Measurements from ENCODE around the gene SKI.

Gene SKI

GRCh38 chr1:2194319-2194897 lies 33.7 kb upstream of the SKI start, which contains the start of gene FAAP20:
Gene FAAP20 (minus strand): TSS chr1:2194772. CDS start chr1:2194749, 23 bp downstream.
- Histone ChIP-seq H3K27me3 (ENCODE audit: insufficient read depth, low read length) (no peaks in the 10 kb centered on the region), H3K9ac (ENCODE audit: low read length) (peak within 1 kb of the TSS; percentile 71), H3K27ac (ENCODE audit: low read depth, low read length, poor library complexity, severe bottlenecking) (no peak within 1 kb of the TSS), H3K4me3 (ENCODE audit: low read depth, low read length, poor library complexity, severe bottlenecking) (peak within 1 kb of the TSS; percentile 70), H3K9me3 (ENCODE audit: low read length) (no peaks in the 10 kb centered on the region), H3F3A (ENCODE audit: insufficient read depth, low read length) (no peaks in the 10 kb centered on the region), H3K9me2 (ENCODE audit: low read depth, low read length) (no peaks in the 10 kb centered on the region), H3K36me3 (ENCODE audit: insufficient read depth, low read length) (no peaks in the 10 kb centered on the region), H3K4me1 (ENCODE audit: insufficient read depth, low read length, severe bottlenecking) (peaks cover 26% of the 10 kb centered on the region), H3K4me2 (ENCODE audit: low read length) (peak within 1 kb of the TSS; percentile 90), H4K20me1 (ENCODE audit: insufficient read depth, low read length) (no peaks in the 10 kb centered on the region), H2AFZ (ENCODE audit: low read length) (no peak within 1 kb of the TSS), H3K79me2 (ENCODE audit: insufficient read depth, low read length) (no peaks in the 10 kb centered on the region)
- TF ChIP-seq, protein P1, sequence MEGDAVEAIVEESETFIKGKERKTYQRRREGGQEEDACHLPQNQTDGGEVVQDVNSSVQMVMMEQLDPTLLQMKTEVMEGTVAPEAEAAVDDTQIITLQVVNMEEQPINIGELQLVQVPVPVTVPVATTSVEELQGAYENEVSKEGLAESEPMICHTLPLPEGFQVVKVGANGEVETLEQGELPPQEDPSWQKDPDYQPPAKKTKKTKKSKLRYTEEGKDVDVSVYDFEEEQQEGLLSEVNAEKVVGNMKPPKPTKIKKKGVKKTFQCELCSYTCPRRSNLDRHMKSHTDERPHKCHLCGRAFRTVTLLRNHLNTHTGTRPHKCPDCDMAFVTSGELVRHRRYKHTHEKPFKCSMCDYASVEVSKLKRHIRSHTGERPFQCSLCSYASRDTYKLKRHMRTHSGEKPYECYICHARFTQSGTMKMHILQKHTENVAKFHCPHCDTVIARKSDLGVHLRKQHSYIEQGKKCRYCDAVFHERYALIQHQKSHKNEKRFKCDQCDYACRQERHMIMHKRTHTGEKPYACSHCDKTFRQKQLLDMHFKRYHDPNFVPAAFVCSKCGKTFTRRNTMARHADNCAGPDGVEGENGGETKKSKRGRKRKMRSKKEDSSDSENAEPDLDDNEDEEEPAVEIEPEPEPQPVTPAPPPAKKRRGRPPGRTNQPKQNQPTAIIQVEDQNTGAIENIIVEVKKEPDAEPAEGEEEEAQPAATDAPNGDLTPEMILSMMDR (IDR thresholded peaks at IDR 0.05; ENCODE audit: low read length) = no peak
- no peak for TF ChIP-seq EZH2 (IDR thresholded peaks at IDR 0.05; ENCODE audit: borderline replicate concordance, low read length)

DNA sequence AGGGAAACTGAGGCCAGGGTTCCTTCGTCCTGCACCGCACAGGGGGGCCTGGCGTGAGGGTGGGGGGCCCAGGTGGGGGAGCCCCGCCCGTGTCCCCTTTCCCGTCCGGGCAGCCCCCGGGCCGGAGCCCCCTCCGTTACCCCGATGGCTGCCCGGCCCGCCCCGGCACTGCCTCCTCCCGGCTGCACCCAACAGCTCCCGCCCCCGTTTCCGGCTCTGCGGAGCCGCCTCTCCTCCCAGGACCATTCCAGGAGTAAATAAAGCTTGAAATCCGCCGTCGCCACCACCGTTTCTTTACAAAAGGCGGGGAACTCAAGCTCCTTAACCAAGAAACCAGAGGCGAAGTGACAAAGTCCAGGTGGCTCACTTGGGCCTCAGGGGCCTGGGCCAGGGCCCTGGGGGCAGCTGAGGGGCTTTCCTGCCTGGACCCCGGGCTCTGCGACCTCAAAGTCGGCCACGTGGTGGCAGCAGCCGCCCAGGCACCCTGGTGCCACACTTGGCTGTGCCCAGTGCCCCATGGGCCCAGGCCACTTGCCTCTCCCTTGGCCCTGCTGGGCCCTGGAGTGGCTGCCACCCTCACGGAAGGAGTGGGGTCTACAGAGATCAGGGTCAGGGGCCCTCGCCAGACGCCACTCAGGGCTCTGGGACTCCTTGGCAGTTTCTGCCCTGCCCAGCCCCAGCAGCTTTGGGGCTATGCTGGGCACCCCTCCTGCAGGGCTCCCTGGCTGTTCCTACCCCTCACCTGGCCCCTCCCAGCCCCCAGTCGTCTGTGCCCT lies 33.0 kb upstream of the SKI start:
- Histone ChIP-seq H3K9ac (ENCODE audit: low read length) (peak overlapping the region; percentile 53), H3K27ac (ENCODE audit: low read depth, low read length, poor library complexity, severe bottlenecking) (no peak overlapping the region), H3K36me3 (ENCODE audit: insufficient read depth, low read length) (no peaks in the 10 kb centered on the region), H3K4me2 (ENCODE audit: low read length) (peak overlapping the region; percentile 67), H3K9me3 (ENCODE audit: low read length) (no peaks in the 10 kb centered on the region), H3K4me3 (ENCODE audit: low read depth, low read length, poor library complexity, severe bottlenecking) (peak overlapping the region; percentile 70), H3K9me2 (ENCODE audit: low read depth, low read length) (no peaks in the 10 kb centered on the region), H4K20me1 (ENCODE audit: insufficient read depth, low read length) (no peaks in the 10 kb centered on the region), H3F3A (ENCODE audit: insufficient read depth, low read length) (no peaks in the 10 kb centered on the region), H3K79me2 (ENCODE audit: insufficient read depth, low read length) (no peaks in the 10 kb centered on the region), H2AFZ (ENCODE audit: low read length) (no peak overlapping the region), H3K4me1 (ENCODE audit: insufficient read depth, low read length, severe bottlenecking) (peaks cover 21% of the 10 kb centered on the region), H3K27me3 (ENCODE audit: insufficient read depth, low read length) (no peaks in the 10 kb centered on the region)
- TF ChIP-seq, protein P1 (IDR thresholded peaks at IDR 0.05; ENCODE audit: low read length) = peak; percentile 88
- TF ChIP-seq EZH2 (IDR thresholded peaks at IDR 0.05; ENCODE audit: borderline replicate concordance, low read length) = no peak

- Histone ChIP-seq H3K27me3 (ENCODE audit: insufficient read depth, low read length) (no peaks in the 10 kb centered on the region), H3K79me2 (ENCODE audit: insufficient read depth, low read length) (no peaks in the 10 kb centered on the region), H4K20me1 (ENCODE audit: insufficient read depth, low read length) (no peaks in the 10 kb centered on the region), H3K9me2 (ENCODE audit: low read depth, low read length) (no peaks in the 10 kb centered on the region), H3F3A (ENCODE audit: insufficient read depth, low read length) (no peaks in the 10 kb centered on the region), H3K4me1 (ENCODE audit: insufficient read depth, low read length, severe bottlenecking) (peaks cover 14% of the 10 kb centered on the region), H3K9me3 (ENCODE audit: low read length) (no peaks in the 10 kb centered on the region), H3K4me3 (ENCODE audit: low read depth, low read length, poor library complexity, severe bottlenecking) (no peak overlapping the region), H3K36me3 (ENCODE audit: insufficient read depth, low read length) (no peaks in the 10 kb centered on the region), H3K4me2 (ENCODE audit: low read length) (no peak overlapping the region), H3K27ac (ENCODE audit: low read depth, low read length, poor library complexity, severe bottlenecking) (no peak overlapping the region), H3K9ac (ENCODE audit: low read length) (no peak overlapping the region), H2AFZ (ENCODE audit: low read length) (no peak overlapping the region)
- TF ChIP-seq EZH2 (IDR thresholded peaks at IDR 0.05; ENCODE audit: borderline replicate concordance, low read length) = no peak
- TF ChIP-seq, protein P1 (IDR thresholded peaks at IDR 0.05; ENCODE audit: low read length) = no peak
These were observed 32.3 kb upstream of the SKI start for GRCh38 chr1:2195785-2196184.

All from OCI-LY1 (cell line).